ENCODE data around the gene PRDM15. TPM values are rescaled to one million over a fixed set of nuclear protein-coding genes. Genes with fewer than 3 reads are reported as not detected.

Gene PRDM15
- total and polyA plus RNA-seq, 2 experiments from 2014 or later: 3.0 to 10.6 TPM

GRCh38 chr21:41873005-41873404, 6.1 kb downstream of the PRDM15 start:
- peak; percentile 68 for ATAC-seq
- no peak overlapping the region for H3K27ac Mint-ChIP-seq
- no peak overlapping the region for H2AFZ ChIP-seq

More at GRCh38 chr21:41873005-41873404, 6.1 kb downstream of the PRDM15 start:
- Mint-ChIP-seq H3K9me3 (no peaks in the 10 kb centered on the region), H3K4me1 (peaks cover 19% of the 10 kb centered on the region), H3K27me3 (ENCODE audit: insufficient read depth, low read depth, poor library complexity) (peaks cover 6% of the 10 kb centered on the region), H3K36me3 (ENCODE audit: low read depth) (peaks cover 3% of the 10 kb centered on the region; the same call in 2 of the 3 replicates), H3K4me3 (no peak overlapping the region)
- DNase-seq (ENCODE audit: low spot score): peak; percentile 57
- Histone ChIP-seq H3K4me3 (no peak overlapping the region), H3K4me1 (ENCODE audit: insufficient read depth) (peaks cover 7% of the 10 kb centered on the region), H3K27me3 (ENCODE audit: insufficient read depth) (no peaks in the 10 kb centered on the region), H4K20me1 (replicated peaks; ENCODE audit: insufficient read depth) (peaks cover 10% of the 10 kb centered on the region), H3K4me2 (no peak overlapping the region), H3F3A (replicated peaks; ENCODE audit: low read depth) (no peaks in the 10 kb centered on the region), H3K27ac (ENCODE audit: low read depth) (no peak overlapping the region), H3K79me2 (replicated peaks; ENCODE audit: insufficient read depth) (peaks cover 47% of the 10 kb centered on the region), H3K36me3 (ENCODE audit: insufficient read depth) (no peaks in the 10 kb centered on the region), H3K9me2 (ENCODE audit: insufficient read depth) (no peaks in the 10 kb centered on the region)
- TF ChIP-seq STAT1 (IDR thresholded peaks at IDR 0.05; ENCODE audit: unreplicated experiment): no peak
- no peak for TF ChIP-seq CREB1 (CRISPR knock-in tag; IDR thresholded peaks at IDR 0.05; ENCODE audit: low read depth)
- TF ChIP-seq EZH2phosphoT487 (IDR thresholded peaks at IDR 0.05; ENCODE audit: unreplicated experiment): no peak
- TF ChIP-seq EZH2 (IDR thresholded peaks at IDR 0.05; ENCODE audit: low read depth, unreplicated experiment): no peak
- TF ChIP-seq, protein P1, sequence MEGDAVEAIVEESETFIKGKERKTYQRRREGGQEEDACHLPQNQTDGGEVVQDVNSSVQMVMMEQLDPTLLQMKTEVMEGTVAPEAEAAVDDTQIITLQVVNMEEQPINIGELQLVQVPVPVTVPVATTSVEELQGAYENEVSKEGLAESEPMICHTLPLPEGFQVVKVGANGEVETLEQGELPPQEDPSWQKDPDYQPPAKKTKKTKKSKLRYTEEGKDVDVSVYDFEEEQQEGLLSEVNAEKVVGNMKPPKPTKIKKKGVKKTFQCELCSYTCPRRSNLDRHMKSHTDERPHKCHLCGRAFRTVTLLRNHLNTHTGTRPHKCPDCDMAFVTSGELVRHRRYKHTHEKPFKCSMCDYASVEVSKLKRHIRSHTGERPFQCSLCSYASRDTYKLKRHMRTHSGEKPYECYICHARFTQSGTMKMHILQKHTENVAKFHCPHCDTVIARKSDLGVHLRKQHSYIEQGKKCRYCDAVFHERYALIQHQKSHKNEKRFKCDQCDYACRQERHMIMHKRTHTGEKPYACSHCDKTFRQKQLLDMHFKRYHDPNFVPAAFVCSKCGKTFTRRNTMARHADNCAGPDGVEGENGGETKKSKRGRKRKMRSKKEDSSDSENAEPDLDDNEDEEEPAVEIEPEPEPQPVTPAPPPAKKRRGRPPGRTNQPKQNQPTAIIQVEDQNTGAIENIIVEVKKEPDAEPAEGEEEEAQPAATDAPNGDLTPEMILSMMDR (conservative IDR thresholded peaks at IDR 0.05; ENCODE audit: low read depth in 2 of 2): peak; percentile 26 to 53; a peak in 3 of 4 replicates
- TF ChIP-seq, protein P2, sequence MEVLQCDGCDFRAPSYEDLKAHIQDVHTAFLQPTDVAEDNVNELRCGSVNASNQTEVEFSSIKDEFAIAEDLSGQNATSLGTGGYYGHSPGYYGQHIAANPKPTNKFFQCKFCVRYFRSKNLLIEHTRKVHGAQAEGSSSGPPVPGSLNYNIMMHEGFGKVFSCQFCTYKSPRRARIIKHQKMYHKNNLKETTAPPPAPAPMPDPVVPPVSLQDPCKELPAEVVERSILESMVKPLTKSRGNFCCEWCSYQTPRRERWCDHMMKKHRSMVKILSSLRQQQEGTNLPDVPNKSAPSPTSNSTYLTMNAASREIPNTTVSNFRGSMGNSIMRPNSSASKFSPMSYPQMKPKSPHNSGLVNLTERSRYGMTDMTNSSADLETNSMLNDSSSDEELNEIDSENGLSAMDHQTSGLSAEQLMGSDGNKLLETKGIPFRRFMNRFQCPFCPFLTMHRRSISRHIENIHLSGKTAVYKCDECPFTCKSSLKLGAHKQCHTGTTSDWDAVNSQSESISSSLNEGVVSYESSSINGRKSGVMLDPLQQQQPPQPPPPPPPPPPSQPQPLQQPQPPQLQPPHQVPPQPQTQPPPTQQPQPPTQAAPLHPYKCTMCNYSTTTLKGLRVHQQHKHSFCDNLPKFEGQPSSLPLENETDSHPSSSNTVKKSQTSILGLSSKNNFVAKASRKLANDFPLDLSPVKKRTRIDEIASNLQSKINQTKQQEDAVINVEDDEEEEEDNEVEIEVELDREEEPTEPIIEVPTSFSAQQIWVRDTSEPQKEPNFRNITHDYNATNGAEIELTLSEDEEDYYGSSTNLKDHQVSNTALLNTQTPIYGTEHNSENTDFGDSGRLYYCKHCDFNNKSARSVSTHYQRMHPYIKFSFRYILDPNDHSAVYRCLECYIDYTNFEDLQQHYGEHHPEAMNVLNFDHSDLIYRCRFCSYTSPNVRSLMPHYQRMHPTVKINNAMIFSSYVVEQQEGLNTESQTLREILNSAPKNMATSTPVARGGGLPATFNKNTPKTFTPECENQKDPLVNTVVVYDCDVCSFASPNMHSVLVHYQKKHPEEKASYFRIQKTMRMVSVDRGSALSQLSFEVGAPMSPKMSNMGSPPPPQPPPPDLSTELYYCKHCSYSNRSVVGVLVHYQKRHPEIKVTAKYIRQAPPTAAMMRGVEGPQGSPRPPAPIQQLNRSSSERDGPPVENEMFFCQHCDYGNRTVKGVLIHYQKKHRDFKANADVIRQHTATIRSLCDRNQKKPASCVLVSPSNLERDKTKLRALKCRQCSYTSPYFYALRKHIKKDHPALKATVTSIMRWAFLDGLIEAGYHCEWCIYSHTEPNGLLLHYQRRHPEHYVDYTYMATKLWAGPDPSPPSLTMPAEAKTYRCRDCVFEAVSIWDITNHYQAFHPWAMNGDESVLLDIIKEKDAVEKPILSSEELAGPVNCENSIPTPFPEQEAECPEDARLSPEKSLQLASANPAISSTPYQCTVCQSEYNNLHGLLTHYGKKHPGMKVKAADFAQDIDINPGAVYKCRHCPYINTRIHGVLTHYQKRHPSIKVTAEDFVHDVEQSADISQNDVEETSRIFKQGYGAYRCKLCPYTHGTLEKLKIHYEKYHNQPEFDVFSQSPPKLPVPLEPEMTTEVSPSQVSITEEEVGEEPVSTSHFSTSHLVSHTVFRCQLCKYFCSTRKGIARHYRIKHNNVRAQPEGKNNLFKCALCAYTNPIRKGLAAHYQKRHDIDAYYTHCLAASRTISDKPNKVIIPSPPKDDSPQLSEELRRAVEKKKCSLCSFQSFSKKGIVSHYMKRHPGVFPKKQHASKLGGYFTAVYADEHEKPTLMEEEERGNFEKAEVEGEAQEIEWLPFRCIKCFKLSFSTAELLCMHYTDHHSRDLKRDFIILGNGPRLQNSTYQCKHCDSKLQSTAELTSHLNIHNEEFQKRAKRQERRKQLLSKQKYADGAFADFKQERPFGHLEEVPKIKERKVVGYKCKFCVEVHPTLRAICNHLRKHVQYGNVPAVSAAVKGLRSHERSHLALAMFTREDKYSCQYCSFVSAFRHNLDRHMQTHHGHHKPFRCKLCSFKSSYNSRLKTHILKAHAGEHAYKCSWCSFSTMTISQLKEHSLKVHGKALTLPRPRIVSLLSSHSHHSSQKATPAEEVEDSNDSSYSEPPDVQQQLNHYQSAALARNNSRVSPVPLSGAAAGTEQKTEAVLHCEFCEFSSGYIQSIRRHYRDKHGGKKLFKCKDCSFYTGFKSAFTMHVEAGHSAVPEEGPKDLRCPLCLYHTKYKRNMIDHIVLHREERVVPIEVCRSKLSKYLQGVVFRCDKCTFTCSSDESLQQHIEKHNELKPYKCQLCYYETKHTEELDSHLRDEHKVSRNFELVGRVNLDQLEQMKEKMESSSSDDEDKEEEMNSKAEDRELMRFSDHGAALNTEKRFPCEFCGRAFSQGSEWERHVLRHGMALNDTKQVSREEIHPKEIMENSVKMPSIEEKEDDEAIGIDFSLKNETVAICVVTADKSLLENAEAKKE (CRISPR knock-in tag; IDR thresholded peaks at IDR 0.05): no peak
- TF ChIP-seq ZNF331 (CRISPR knock-in tag; IDR thresholded peaks at IDR 0.05; ENCODE audit: low read depth): no peak
- TF ChIP-seq, protein P3, sequence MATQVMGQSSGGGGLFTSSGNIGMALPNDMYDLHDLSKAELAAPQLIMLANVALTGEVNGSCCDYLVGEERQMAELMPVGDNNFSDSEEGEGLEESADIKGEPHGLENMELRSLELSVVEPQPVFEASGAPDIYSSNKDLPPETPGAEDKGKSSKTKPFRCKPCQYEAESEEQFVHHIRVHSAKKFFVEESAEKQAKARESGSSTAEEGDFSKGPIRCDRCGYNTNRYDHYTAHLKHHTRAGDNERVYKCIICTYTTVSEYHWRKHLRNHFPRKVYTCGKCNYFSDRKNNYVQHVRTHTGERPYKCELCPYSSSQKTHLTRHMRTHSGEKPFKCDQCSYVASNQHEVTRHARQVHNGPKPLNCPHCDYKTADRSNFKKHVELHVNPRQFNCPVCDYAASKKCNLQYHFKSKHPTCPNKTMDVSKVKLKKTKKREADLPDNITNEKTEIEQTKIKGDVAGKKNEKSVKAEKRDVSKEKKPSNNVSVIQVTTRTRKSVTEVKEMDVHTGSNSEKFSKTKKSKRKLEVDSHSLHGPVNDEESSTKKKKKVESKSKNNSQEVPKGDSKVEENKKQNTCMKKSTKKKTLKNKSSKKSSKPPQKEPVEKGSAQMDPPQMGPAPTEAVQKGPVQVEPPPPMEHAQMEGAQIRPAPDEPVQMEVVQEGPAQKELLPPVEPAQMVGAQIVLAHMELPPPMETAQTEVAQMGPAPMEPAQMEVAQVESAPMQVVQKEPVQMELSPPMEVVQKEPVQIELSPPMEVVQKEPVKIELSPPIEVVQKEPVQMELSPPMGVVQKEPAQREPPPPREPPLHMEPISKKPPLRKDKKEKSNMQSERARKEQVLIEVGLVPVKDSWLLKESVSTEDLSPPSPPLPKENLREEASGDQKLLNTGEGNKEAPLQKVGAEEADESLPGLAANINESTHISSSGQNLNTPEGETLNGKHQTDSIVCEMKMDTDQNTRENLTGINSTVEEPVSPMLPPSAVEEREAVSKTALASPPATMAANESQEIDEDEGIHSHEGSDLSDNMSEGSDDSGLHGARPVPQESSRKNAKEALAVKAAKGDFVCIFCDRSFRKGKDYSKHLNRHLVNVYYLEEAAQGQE (IDR thresholded peaks at IDR 0.05; ENCODE audit: unreplicated experiment): no peak

Measured in GM23338 (cell line).